Astrocyte of the cerebellum (primary cell): ENCODE results near the gene CTNND2.

Source experiments
- DNase-seq: peaks from one replicate; pipeline ENCODE4 v3.0.0-alpha.2; 2011; ENCODE audit warnings: low read depth
- H3K4me3 ChIP-seq: 2 replicates; pipeline ENCODE4 v1.5.1; 2011; ENCODE audit warnings: mild to moderate bottlenecking, low read depth, low read length, moderate library complexity
- CTCF ChIP-seq: IDR thresholded peaks from 2 replicates; pipeline ENCODE4 v1.5.1; 2012; ENCODE audit warnings: low read length, low read depth, moderate library complexity, mild to moderate bottlenecking; ENCODE audit errors: missing control alignments
- in situ Hi-C: cut with HindIII; loops from 2 replicates; pipeline ENCODE4 v1.10.0; 2017; ENCODE audit warnings: low sequenced_read_pairs

The CTNND2 gene

GRCh38 chr5:10974850-10975249 lies 929.4 kb downstream of the CTNND2 start:
- TF ChIP-seq CTCF: no peak
- in situ Hi-C loops: no loop called here
- DNase-seq: no peak
- no peak overlapping the region for H3K4me3 ChIP-seq

GRCh38 chr5:10973316-10973715 lies 930.9 kb downstream of the CTNND2 start:
- in situ Hi-C loops: no loop called here
- no peak for DNase-seq
- no peak overlapping the region for H3K4me3 ChIP-seq
- TF ChIP-seq CTCF: no peak

GRCh38 chr5:10969684-10970180 lies 934.5 kb downstream of the CTNND2 start:
- no peak for DNase-seq
- H3K4me3 ChIP-seq: no peak overlapping the region
- TF ChIP-seq CTCF: no peak
- in situ Hi-C loops: no loop called here

- DNase-seq: no peak
- TF ChIP-seq CTCF: no peak
- H3K4me3 ChIP-seq: no peak overlapping the region
- in situ Hi-C loops: no loop called here
Observed at GRCh38 chr5:10964806-10965205, 939.4 kb downstream of the CTNND2 start.

GRCh38 chr5:10958728-10959127 lies 945.5 kb downstream of the CTNND2 start:
- no peak for DNase-seq
- in situ Hi-C loops: no loop called here
- H3K4me3 ChIP-seq: no peak overlapping the region
- no peak for TF ChIP-seq CTCF

- no peak for TF ChIP-seq CTCF
- H3K4me3 ChIP-seq: no peak overlapping the region
- no peak for DNase-seq
- in situ Hi-C loops: no loop called here
Observed at GRCh38 chr5:10949856-10950630, 954.2 kb downstream of the CTNND2 start.
